Fibroblast of lung (primary cell): ENCODE results near the gene DLGAP1.

Experiments used
- CTCF ChIP-seq, 2 donors: IDR thresholded peaks in 1 of 2; conservative IDR thresholded peaks in 1 of 2; 1 replicate in 1 of 2; 2 replicates in 1 of 2; pipeline ENCODE4 v1.5.1; 2011 to 2012; ENCODE audit warnings: low read length in 2 of 2, control low read depth in 1 of 2, inconsistent platforms in 1 of 2, low read depth in 1 of 2, mild to moderate bottlenecking in 1 of 2
- EZH2 ChIP-seq: IDR thresholded peaks from 2 replicates; pipeline ENCODE4 v1.5.1; 2012; ENCODE audit warnings: low read length, control low read depth, mild to moderate bottlenecking; ENCODE audit errors: missing control alignments

DNA sequence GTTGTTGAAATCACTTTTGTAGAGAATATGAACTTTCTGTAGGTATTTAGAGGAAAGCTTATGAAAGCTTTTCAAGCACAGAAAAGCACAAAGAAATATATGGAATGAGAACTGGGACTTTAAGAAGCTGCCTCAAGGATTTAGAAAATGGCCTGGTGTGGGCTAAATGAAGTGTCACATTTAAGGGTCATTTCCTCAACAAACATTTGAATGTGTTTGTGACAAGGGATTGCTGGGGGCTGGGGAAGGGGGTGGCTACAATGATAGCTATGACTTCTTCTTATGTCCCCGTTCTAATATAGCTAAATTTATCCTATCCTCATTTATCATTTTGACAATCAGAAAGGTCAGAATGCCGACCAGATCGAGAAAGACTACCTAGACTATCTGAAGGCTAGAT is 69.2 kb downstream of the DLGAP1 start:
- TF ChIP-seq CTCF (conservative IDR thresholded peaks at IDR 0.05 in 1 of 2, IDR thresholded peaks at IDR 0.05 in 1 of 2; ENCODE audit: low read depth in 1 of 2, low read length in 2 of 2): no peak
- no peak for TF ChIP-seq EZH2
